HG03175 (cell line): ENCODE results near the gene MYOZ3.

Experiments
- ATAC-seq: cut with Tn5 transposase; IDR thresholded peaks from one replicate; pipeline ENCODE4 v1.9.1; 2021; ENCODE audit warnings: mild to moderate bottlenecking, moderate library complexity; ENCODE audit not compliant: unreplicated experiment

The MYOZ3 gene

GRCh38 chr5:150661086-150661485 is at the start of gene MYOZ3:
Gene MYOZ3 (plus strand): TSS chr5:150661251. CDS start chr5:150662942, 1,691 bp downstream.
- no peak for ATAC-seq

- ATAC-seq, result no peak
Measured at GRCh38 chr5:150612405-150612804, 48.6 kb upstream of the MYOZ3 start.

DNA sequence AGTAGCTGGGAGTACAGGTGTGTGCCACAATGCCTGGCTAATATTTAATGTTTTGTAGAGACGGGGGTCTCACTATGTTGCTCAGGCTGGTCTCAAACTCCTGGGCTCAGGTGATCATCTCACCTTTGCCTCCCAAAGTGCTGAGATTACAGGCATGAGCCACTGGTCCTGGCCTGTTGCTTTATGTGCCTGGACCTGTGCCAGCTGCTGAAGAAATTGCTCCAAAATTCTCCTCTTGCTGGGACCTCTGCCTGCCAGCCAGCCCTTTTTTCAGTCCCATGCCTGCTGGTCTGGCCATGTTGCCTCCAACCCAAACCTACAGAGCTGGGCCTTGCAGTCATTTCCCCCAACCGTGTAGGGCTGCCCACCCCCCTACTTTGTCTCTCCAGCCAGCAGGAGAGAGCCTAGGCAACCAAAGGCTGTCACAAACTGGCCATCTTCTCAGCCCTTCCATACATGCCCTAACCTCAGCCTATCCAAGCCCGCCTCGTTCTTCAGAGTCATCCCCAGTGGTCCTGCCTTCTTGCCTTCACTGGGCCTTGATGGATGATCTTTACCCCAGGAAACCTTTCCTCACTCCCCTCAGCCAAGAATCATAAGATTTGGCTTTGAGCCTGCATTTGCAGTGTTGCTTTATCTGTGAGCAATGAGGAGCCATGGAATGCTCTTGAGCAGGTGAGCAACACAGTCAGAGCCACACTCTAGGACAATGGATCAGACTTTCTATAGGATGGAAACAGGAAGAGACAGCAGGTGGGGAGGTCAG is 48.0 kb upstream of the MYOZ3 start:
- ATAC-seq, result no peak

- no peak for ATAC-seq
Measured at GRCh38 chr5:150613991-150614660, 46.9 kb upstream of the MYOZ3 start.

DNA sequence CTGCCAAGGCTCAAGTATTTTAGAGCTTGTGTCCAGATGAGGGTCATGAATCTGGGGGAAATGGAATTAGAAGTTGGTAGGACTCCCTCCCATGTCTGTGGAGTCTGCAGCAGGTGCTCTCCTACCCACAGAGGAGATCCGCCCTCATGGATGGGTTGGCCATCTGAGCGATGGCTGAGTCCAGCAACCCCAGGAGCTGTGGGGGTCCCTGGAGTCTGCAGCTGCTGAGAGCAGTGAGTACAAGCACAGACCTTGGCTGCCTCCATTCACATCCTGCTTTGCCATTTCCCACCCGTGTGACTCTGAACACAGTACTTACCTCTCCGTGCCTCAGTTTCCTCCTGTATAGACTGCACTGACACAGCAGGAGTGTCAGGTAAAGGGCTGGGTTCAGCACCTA is 46.4 kb upstream of the MYOZ3 start:
- no peak for ATAC-seq

GRCh38 chr5:150615141-150615699 is 45.8 kb upstream of the MYOZ3 start:
- no peak for ATAC-seq

- no peak for ATAC-seq
Measured at GRCh38 chr5:150616024-150616470, 45.0 kb upstream of the MYOZ3 start.

DNA sequence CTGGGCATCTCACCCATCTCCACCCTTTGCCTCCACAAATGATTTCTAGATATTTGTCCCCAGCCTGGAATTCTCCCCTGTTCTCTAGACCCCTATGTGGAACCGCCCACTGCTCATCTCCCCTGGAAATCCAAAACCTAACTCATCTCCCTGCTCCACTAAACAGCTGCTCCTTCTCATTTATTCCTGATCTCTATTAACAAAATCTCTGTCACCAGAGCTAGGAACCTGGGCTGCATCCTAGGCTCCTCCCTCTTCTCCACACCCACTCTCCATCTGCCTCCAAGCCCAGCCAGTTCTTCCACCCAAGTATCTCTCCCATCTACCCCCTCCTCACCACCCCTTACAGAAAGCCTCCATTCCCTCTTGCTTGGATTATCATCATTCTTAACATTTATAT is 44.5 kb upstream of the MYOZ3 start:
- ATAC-seq, result no peak

DNA sequence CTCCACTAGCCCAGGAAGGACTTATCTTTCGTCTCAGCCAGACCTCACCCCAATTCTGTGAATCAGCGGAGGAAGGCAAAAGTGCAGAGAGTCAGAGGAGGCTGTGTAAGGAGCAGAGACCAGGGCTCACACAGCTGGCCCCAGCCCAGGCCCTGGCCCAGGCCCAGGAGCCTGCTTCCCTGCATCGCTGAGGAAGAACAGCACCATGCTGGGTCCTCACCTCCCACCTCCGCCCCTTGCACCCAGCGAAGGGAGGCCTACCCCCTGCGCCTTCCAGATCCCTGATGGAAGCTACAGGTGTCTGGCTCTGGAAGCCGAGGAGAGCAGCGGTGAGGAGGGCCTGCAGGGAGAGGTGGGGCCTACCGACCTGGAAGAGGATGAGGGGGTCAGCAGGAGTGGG is 42.9 kb upstream of the MYOZ3 start:
- ATAC-seq, result no peak

- ATAC-seq, result no peak
Measured at GRCh38 chr5:150618588-150619281, 42.3 kb upstream of the MYOZ3 start.

GRCh38 chr5:150619359-150620230 is 41.5 kb upstream of the MYOZ3 start:
- ATAC-seq, result no peak

- ATAC-seq, result no peak
Measured at GRCh38 chr5:150621301-150621700, 39.8 kb upstream of the MYOZ3 start.

GRCh38 chr5:150622157-150622556 is 38.9 kb upstream of the MYOZ3 start:
- ATAC-seq, result no peak

GRCh38 chr5:150623152-150623877 is 37.7 kb upstream of the MYOZ3 start:
- no peak for ATAC-seq

DNA sequence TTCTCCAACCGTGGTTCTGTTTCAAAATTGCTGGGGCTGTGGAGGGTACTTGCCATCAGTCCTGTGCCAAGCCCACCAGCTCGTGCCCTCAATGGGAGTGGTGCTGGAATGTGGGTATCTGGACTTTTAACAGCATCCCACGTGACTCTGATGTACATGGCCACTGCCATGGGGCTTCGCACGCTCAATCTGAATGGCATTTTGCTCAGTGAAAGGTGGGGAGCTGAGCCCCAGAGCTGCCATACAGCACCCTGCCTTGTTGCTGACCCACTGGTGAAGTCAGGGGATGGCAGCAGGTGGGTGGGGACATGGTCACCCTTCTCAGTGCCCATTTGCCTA is 37.2 kb upstream of the MYOZ3 start:
- no peak for ATAC-seq

DNA sequence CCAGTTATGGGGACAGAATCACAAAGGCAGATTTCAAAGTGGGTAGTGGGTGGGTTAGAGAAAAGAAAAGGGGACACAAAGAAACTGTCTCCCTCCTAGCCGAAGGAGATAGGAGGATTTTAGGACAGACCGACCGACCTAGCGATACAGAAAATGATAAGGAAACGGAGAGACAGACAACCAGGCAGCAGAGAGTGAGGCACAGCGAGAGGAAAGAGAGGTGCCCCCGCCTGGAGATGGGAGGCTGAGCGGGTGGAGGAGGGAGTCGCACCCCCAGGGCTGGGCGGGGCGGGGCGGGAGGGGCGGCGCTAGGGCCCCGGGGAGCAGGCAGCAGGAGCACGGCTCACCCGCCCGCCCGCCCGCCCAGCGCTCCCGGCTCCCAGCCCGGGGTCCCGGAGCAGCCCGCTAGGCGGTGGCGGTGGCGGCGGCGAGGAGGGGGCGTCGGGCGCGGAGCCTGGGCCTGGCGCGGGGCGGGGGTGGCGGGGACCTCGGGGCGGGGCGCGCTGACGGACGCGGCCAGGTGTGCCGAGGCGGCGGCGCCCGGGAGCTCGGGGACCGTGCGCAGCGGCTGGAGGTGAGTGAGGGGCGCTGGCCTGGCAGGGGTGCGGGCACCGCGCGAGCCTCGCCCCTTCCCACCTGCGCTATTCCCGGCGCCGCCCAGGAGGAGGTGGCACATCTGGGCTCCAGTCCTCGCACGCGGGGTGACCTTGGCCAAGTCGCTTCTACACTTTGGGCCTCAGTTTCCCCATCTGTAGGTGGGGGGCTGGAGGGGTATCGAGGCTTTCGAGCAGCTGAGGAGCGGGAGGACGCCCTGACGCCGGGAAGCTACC is 36.5 kb upstream of the MYOZ3 start:
- peak; percentile 36 for ATAC-seq

- ATAC-seq, result no peak
Measured at GRCh38 chr5:150625164-150625535, 35.9 kb upstream of the MYOZ3 start.

GRCh38 chr5:150625831-150626746 is 35.0 kb upstream of the MYOZ3 start:
- peak; percentile 47 for ATAC-seq
